HEK293 (cell line): ENCODE results near the gene NKAP.

ENCODE experiments used
- CTCF ChIA-PET: fragments of 350-600 bp; formaldehyde crosslinking; extraction: SDS; loops from one replicate; lab custom pipeline; 2021; ENCODE audit warnings: antibody characterized with exemption; lab: Yijun Ruan, JAX
- POLR2A ChIA-PET: fragments of 300-600 bp; formaldehyde crosslinking; extraction: SDS; loops from one replicate; lab custom pipeline; 2020; ENCODE audit warnings: antibody characterized with exemption, inconsistent platforms; lab: Yijun Ruan, JAX
- H3K27ac ChIP-seq: fragments of 200-500 bp; sonication (Bioruptor generic); 2 replicates; pipeline ENCODE4 v1.5.1; 2014; ENCODE audit warnings: low read depth, low read length, control low read depth, inconsistent platforms; ENCODE audit errors: extremely low read depth
- H3K36me3 ChIP-seq, 2 experiments: fragments of 200-500 bp in 1 of 2; sonication (Bioruptor generic) in 1 of 2; 1 replicate in 1 of 2; 2 replicates in 1 of 2; pipeline ENCODE4 v1.5.1; 2014 to 2017; ENCODE audit warnings: inconsistent platforms in 2 of 2, low read length in 2 of 2; ENCODE audit not compliant: control insufficient read depth in 2 of 2, insufficient read depth in 1 of 2
- H3K4me1 ChIP-seq: fragments of 200-500 bp; sonication (Bioruptor generic); 2 replicates; pipeline ENCODE4 v1.5.1; 2014; ENCODE audit warnings: mild to moderate bottlenecking, low read length, inconsistent platforms; ENCODE audit not compliant: control insufficient read depth, insufficient read depth
- H3K4me3 ChIP-seq: 2 replicates; pipeline ENCODE4 v1.5.1; 2011; ENCODE audit warnings: low read depth, mild to moderate bottlenecking, control low read depth, low read length, moderate library complexity
- H3K9me3 ChIP-seq: fragments of 200-500 bp; sonication (Bioruptor generic); 2 replicates; pipeline ENCODE4 v1.5.1; 2014; ENCODE audit warnings: low read depth, low read length, inconsistent platforms; ENCODE audit not compliant: control insufficient read depth, insufficient read depth
- AEBP2 ChIP-seq: fragments of 450-650 bp; formaldehyde crosslinking; IDR thresholded peaks from 2 replicates; pipeline ENCODE4 v1.5.1; 2016; ENCODE audit warnings: missing biosample characterization, missing genetic modification characterization, borderline replicate concordance
- GLI2 ChIP-seq: fragments of 450-650 bp; formaldehyde crosslinking; IDR thresholded peaks from 2 replicates; pipeline ENCODE4; 2017; ENCODE audit warnings: missing biosample characterization, missing genetic modification characterization, low read depth, borderline replicate concordance
- PRDM10 ChIP-seq: fragments of 450-650 bp; formaldehyde crosslinking; IDR thresholded peaks from 2 replicates; pipeline ENCODE4 v1.5.1; 2016; ENCODE audit warnings: missing biosample characterization, missing genetic modification characterization
- SCRT1 ChIP-seq: fragments of 450-650 bp; formaldehyde crosslinking; IDR thresholded peaks from 2 replicates; pipeline ENCODE4 v1.5.1; 2016; ENCODE audit warnings: missing biosample characterization, missing genetic modification characterization, borderline replicate concordance
- SP7 ChIP-seq: fragments of 450-650 bp; formaldehyde crosslinking; IDR thresholded peaks from 2 replicates; pipeline ENCODE4 v1.5.1; 2016; ENCODE audit warnings: missing biosample characterization, missing genetic modification characterization
- TCF7L2 ChIP-seq: IDR thresholded peaks from 2 replicates; pipeline ENCODE4 v1.6.1; 2011; ENCODE audit warnings: low read depth, mild to moderate bottlenecking, inconsistent platforms, low read length, moderate library complexity, borderline replicate concordance
- ZBTB20 ChIP-seq: fragments of 450-650 bp; formaldehyde crosslinking; IDR thresholded peaks from 2 replicates; pipeline ENCODE4 v1.5.1; 2016; ENCODE audit warnings: missing biosample characterization, missing genetic modification characterization
- ZNF132 ChIP-seq: fragments of 450-650 bp; formaldehyde crosslinking; IDR thresholded peaks from 2 replicates; pipeline ENCODE4 v1.5.1; 2017; ENCODE audit warnings: missing biosample characterization, missing genetic modification characterization, borderline replicate concordance
- ZNF148 ChIP-seq: fragments of 450-650 bp; formaldehyde crosslinking; IDR thresholded peaks from 2 replicates; pipeline ENCODE4 v1.5.0; 2017; ENCODE audit warnings: missing biosample characterization, missing genetic modification characterization, borderline replicate concordance
- ZNF549 ChIP-seq: fragments of 450-650 bp; IDR thresholded peaks from 2 replicates; pipeline ENCODE4 v1.5.1; 2018; ENCODE audit warnings: missing biosample characterization, missing genetic modification characterization, mild to moderate bottlenecking, inconsistent platforms, moderate library complexity
- ZNF571 ChIP-seq: fragments of 450-650 bp; formaldehyde crosslinking; IDR thresholded peaks from 2 replicates; pipeline ENCODE4 v1.5.0; 2017; ENCODE audit warnings: missing biosample characterization, missing genetic modification characterization
- ZNF610 ChIP-seq: fragments of 450-650 bp; formaldehyde crosslinking; IDR thresholded peaks from 2 replicates; pipeline ENCODE4 v1.5.1; 2016; ENCODE audit warnings: missing biosample characterization, missing genetic modification characterization, borderline replicate concordance
- ZNF623 ChIP-seq: fragments of 450-650 bp; formaldehyde crosslinking; IDR thresholded peaks from 2 replicates; pipeline ENCODE4 v1.5.1; 2016; ENCODE audit warnings: missing biosample characterization, missing genetic modification characterization
- ZNF664 ChIP-seq: fragments of 450-650 bp; formaldehyde crosslinking; IDR thresholded peaks from 2 replicates; pipeline ENCODE4 v1.5.1; 2016; ENCODE audit warnings: missing biosample characterization, missing genetic modification characterization
- ZNF791 ChIP-seq: fragments of 450-650 bp; formaldehyde crosslinking; IDR thresholded peaks from 2 replicates; pipeline ENCODE4 v1.5.1; 2016; ENCODE audit warnings: missing biosample characterization, missing genetic modification characterization
- ZSCAN18 ChIP-seq: fragments of 450-650 bp; formaldehyde crosslinking; IDR thresholded peaks from 2 replicates; pipeline ENCODE4 v1.5.1; 2016; ENCODE audit warnings: missing biosample characterization, missing genetic modification characterization

NKAP gene

GRCh38 chrX:119917877-119918276, 25.7 kb downstream of the NKAP start:
- H3K27ac ChIP-seq: no peak overlapping the region
- POLR2A ChIA-PET: no interaction called here
- peaks cover 0 to 3% of the 10 kb centered on the region in 2 experiments; a peak in 1 of 3 replicates for H3K36me3 ChIP-seq
- no peaks in the 10 kb centered on the region for H3K4me1 ChIP-seq
- H3K4me3 ChIP-seq: no peak overlapping the region
- H3K9me3 ChIP-seq: no peaks in the 10 kb centered on the region
- CTCF ChIA-PET: interaction anchor here (0.6 kb wide), 1 partner anchor 402 kb away, joined by 4 read pairs; no protein-coding TSS in a partner anchor
- TF ChIP-seq ZNF148 (tag by site-specific recombination) (no peak), ZNF571 (tag by site-specific recombination) (no peak), ZBTB20 (tag by site-specific recombination) (no peak), ZNF623 (tag by site-specific recombination) (peak; percentile 93)

- POLR2A ChIA-PET: no interaction called here
- Histone ChIP-seq H3K4me3 (no peak overlapping the region), H3K27ac (no peak overlapping the region), H3K9me3 (no peaks in the 10 kb centered on the region), H3K4me1 (no peaks in the 10 kb centered on the region), H3K36me3 (no peaks in the 10 kb centered on the region)
- TF ChIP-seq ZNF664 (tag by site-specific recombination): no peak
- CTCF ChIA-PET: no interaction called here
Observed at GRCh38 chrX:119916310-119916709, 27.2 kb downstream of the NKAP start.

GRCh38 chrX:119900976-119901375, 42.6 kb downstream of the NKAP start:
- Histone ChIP-seq H3K9me3 (no peaks in the 10 kb centered on the region), H3K36me3 (no peaks in the 10 kb centered on the region), H3K4me1 (no peaks in the 10 kb centered on the region), H3K4me3 (no peak overlapping the region), H3K27ac (no peak overlapping the region)
- CTCF ChIA-PET: interaction anchor here (2.9 kb wide), 1 partner anchor 13 kb away, joined by 11 read pairs; no protein-coding TSS in a partner anchor
- POLR2A ChIA-PET: no interaction called here
- TF ChIP-seq AEBP2 (no peak), ZNF549 (no peak), ZNF610 (tag by site-specific recombination) (no peak), GLI2 (tag by site-specific recombination) (no peak), ZNF132 (tag by site-specific recombination) (no peak)

GRCh38 chrX:119899125-119899524, 44.4 kb downstream of the NKAP start:
- ChIA-PET CTCF (interaction anchor here (1.0 to 2.7 kb wide), 2 partner anchors 11 to 17 kb away, joined by 7 to 11 read pairs; no protein-coding TSS in a partner anchor), POLR2A (interaction anchor here (0.7 kb wide), 1 partner anchor 28 kb away, joined by 6 read pairs; no protein-coding TSS in a partner anchor)
- no peaks in the 10 kb centered on the region for H3K9me3 ChIP-seq
- H3K4me3 ChIP-seq: no peak overlapping the region
- H3K27ac ChIP-seq: no peak overlapping the region
- no peaks in the 10 kb centered on the region for H3K4me1 ChIP-seq
- no peaks in the 10 kb centered on the region for H3K36me3 ChIP-seq
- TF ChIP-seq TCF7L2 (no peak), ZNF549 (no peak), SP7 (tag by site-specific recombination) (no peak), PRDM10 (tag by site-specific recombination) (no peak), ZNF791 (tag by site-specific recombination) (no peak), SCRT1 (tag by site-specific recombination) (no peak), ZSCAN18 (tag by site-specific recombination) (no peak)
